Naive B cell (primary cell): ENCODE measurements around the gene JMJD1C. TPM values are rescaled to one million over a fixed set of nuclear protein-coding genes. Genes with fewer than 3 reads are reported as not detected.

Experiments used
- ATAC-seq, 2 donors: fragments of 150-1000 bp; cut with Tn5 transposase; 2 replicates each; pipeline ENCODE4 v1.10.0; 2021; ENCODE audit warnings: low read depth in 2 of 2, mild to moderate bottlenecking in 2 of 2, moderate library complexity in 2 of 2
- DNase-seq: peaks from one replicate; pipeline ENCODE4 v3.0.0; 2022
- H3K27ac Mint-ChIP-seq, 6 donors: one replicate each; pipeline ENCODE4 v1.8.0; 2020 to 2022; ENCODE audit warnings: mild to moderate bottlenecking in 6 of 6, mixed read lengths in 6 of 6, moderate library complexity in 5 of 6, inconsistent platforms in 2 of 6
- H3K27me3 Mint-ChIP-seq, 3 donors: one replicate each; pipeline ENCODE4 v1.8.0; 2021 to 2022; ENCODE audit warnings: mixed read lengths in 3 of 3, mild to moderate bottlenecking in 1 of 3
- H3K36me3 Mint-ChIP-seq, 2 donors: one replicate each; pipeline ENCODE4 v1.8.0; 2020 to 2022; ENCODE audit warnings: mixed read lengths in 2 of 2, inconsistent platforms in 1 of 2, mild to moderate bottlenecking in 1 of 2
- H3K4me1 Mint-ChIP-seq, 3 donors: one replicate each; pipeline ENCODE4 v1.8.0; 2020 to 2022; ENCODE audit warnings: mixed read lengths in 3 of 3, inconsistent platforms in 1 of 3, mild to moderate bottlenecking in 1 of 3, moderate library complexity in 1 of 3
- H3K4me3 Mint-ChIP-seq, 8 donors: one replicate each; pipeline ENCODE4 v1.8.0; 2020 to 2022; ENCODE audit warnings: mild to moderate bottlenecking in 8 of 8, mixed read lengths in 8 of 8, moderate library complexity in 8 of 8, inconsistent platforms in 2 of 8
- H3K9me3 Mint-ChIP-seq, 7 donors: one replicate each; pipeline ENCODE4 v1.8.0; 2020 to 2022; ENCODE audit warnings: mixed read lengths in 7 of 7, mild to moderate bottlenecking in 5 of 7, inconsistent platforms in 2 of 7, moderate library complexity in 1 of 7
- polyA plus RNA-seq, 6 donors: library from polyadenylated mRNA; unstranded; fragments of 300-500 nt; fragmentation: Illumina TruSeq; gene quantifications; one replicate each; pipeline ENCODE4 v1.2.3, GENCODE V29; 2021; ENCODE audit warnings: low read depth in 6 of 6

The JMJD1C gene
- polyA plus RNA-seq, 6 donors from 2014 or later: 51.7 to 154 (median 124) TPM

DNA sequence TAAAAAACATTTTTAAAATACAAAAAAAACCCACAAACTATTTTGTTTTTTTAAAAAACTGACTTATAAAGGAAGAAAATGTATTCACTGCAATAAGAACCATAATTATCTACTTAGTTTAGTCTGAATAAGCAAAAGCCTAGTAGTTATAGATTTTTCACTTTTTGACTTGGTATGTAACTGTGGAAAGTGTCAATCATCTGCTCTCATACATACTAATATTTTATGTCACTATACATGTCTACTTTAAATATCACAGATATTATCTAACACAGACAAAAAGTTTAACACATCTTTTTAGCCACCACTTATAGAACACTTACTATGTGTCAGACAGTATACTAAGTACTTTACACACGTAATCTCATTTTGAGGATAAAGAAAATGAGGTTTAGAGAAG lies 3.2 kb upstream of the JMJD1C start:
- Mint-ChIP-seq H3K4me3 (peak overlapping the region in 1 of 8 donors; percentile 14), H3K27ac (no peak overlapping the region), H3K27me3 (no peaks in the 10 kb centered on the region), H3K36me3 (no peaks in the 10 kb centered on the region), H3K9me3 (no peaks in the 10 kb centered on the region), H3K4me1 (peaks cover 12 to 34% (median 12%) of the 10 kb centered on the region in 3 donors)
- DNase-seq (no peak), ATAC-seq (no peak)

DNA sequence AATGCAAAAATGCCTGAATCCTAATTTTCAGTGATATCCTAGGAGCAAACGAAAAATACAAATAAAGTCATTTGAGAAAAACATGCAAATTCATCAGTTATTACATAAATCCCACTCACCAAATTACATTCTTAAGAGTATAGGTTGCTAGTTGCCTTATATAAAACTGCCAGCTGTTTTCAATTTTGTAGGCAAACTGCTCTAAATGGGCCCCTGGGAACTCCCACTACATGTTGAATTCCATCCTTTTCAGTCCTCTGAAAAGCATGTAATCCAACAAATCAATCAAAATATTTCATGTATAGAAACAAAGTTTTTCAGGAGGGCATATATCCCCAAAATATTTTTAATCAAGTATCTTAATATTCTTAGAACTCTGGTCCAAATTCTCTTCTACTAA lies 2.1 kb upstream of the JMJD1C start:
- no peak overlapping the region for H3K27ac Mint-ChIP-seq
- H3K4me3 Mint-ChIP-seq: peak overlapping the region in 1 of 8 donors; percentile 100
- DNase-seq (no peak), ATAC-seq (no peak)
- no peaks in the 10 kb centered on the region for H3K36me3 Mint-ChIP-seq
- peaks cover 11 to 34% (median 12%) of the 10 kb centered on the region in 3 donors for H3K4me1 Mint-ChIP-seq
- no peaks in the 10 kb centered on the region for H3K9me3 Mint-ChIP-seq
- no peaks in the 10 kb centered on the region for H3K27me3 Mint-ChIP-seq

DNA sequence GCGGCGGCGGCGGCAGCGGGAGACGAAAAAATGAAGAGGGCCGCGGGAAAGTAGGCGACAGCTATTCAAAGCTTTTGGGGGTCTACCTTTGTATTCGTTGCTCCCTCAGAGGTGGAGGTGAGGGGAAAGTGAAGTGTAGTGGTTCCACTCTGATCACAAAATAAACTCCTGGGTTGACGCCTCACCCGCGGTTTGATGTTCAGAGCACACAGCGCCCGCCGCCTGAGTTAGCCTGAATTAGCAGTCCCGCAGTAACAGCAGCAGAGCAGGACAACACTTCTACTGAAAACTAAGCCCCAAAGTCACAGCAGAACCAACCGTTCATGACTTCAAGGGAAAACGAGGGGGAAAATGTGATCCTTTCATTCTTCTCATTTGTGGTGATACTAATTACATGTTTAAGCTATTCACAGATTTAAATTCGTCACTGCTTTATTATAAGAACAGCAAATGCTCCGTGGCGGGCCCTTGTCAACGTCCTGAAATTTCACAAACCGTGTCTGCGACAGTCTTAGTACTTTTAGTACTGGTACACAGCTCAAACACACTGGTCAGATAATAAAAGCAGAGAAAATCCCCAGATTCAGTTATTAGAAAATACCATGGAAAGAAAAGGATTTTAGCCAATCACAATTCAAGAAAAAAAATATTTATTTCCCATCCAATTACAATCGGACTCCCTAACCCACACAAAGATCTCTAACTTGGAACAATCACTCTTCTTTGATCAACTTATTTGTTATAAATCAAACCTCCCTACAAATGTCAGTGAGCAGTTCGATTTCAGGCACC lies 563 bp upstream of the JMJD1C start:
- ATAC-seq: peak; percentile 51 to 58
- Mint-ChIP-seq H3K4me3 (peak overlapping the region; percentile 92 to 100 (median 98)), H3K36me3 (no peaks in the 10 kb centered on the region), H3K27ac (peak overlapping the region; percentile 49 to 94 (median 92)), H3K27me3 (no peaks in the 10 kb centered on the region), H3K9me3 (no peaks in the 10 kb centered on the region), H3K4me1 (peaks cover 11 to 34% (median 12%) of the 10 kb centered on the region in 3 donors)
- no peak for DNase-seq

DNA sequence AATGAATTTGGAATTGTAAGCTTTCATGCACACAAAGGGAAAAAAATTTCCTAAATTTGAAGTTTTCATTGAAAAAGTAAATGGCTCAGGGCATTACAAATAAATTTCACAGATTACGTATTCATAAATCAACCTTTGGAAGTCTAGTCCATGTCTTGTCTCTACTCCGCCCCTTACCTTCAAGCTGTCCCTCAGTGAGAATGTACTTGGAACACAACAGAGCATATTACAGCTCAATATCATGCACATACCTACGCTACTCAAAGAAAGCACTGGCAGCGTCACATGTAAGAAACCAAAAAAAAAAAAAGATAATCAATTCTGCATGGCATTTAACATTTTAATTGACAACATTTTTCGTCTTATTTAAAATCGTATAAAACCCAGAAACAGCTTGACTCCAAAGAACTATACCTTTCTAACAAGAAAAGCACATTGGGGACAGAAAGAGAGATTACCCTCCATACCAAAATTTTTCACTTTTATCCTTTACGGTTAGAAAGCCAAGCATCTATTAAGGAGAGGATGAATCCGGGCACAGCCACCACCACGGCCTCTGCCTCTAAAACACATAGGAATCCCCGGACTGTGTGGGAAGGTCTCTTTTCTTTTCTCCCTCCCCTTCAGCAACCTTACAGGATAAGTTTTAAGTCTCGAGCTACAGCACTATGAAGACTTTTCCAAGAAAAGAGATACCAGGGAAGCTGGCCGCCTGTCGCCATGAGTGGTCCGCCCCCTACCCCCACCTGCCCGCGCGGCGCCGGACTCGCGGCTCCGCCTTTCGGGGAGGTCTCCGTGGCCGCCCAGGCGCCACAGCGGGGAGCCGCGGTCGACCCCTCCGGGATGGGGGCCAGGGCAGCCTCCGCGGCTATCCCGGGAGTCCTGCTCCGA lies 1.1 kb downstream of the JMJD1C start:
- DNase-seq (no peak), ATAC-seq (peak; percentile 31 to 40)
- H3K9me3 Mint-ChIP-seq: no peaks in the 10 kb centered on the region
- H3K4me3 Mint-ChIP-seq: peak overlapping the region; percentile 92 to 100 (median 98)
- H3K4me1 Mint-ChIP-seq: peaks cover 11 to 22% (median 12%) of the 10 kb centered on the region in 3 donors
- peak overlapping the region in 5 of 6 donors; percentile 27 to 92 (median 90) for H3K27ac Mint-ChIP-seq
- no peaks in the 10 kb centered on the region for H3K36me3 Mint-ChIP-seq
- H3K27me3 Mint-ChIP-seq: no peaks in the 10 kb centered on the region

DNA sequence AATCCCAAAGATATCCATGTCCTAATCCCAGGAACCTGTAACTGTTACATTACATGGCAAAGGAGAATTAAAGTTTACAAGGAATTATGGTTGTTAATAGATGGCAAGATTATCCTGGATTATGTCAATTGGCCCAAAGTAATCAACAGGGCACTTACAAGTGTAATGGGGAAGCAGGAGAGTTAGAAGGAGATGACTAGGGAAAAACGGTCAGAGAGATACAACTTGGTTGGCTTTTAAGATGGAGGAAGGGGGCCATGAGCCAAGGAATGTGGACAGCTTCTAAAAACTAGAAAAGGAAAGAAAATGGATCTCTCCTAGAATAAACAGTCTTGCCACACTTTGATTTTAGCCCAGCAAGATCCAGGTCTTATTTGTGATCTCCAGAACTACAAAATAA lies 3.3 kb downstream of the JMJD1C start:
- ATAC-seq: no peak
- H3K9me3 Mint-ChIP-seq: no peaks in the 10 kb centered on the region
- no peaks in the 10 kb centered on the region for H3K36me3 Mint-ChIP-seq
- H3K4me3 Mint-ChIP-seq: peak overlapping the region in 2 of 8 donors; percentile 8 to 66
- no peak for DNase-seq
- H3K4me1 Mint-ChIP-seq: peaks cover 12 to 22% (median 12%) of the 10 kb centered on the region in 3 donors
- no peaks in the 10 kb centered on the region for H3K27me3 Mint-ChIP-seq
- H3K27ac Mint-ChIP-seq: no peak overlapping the region

DNA sequence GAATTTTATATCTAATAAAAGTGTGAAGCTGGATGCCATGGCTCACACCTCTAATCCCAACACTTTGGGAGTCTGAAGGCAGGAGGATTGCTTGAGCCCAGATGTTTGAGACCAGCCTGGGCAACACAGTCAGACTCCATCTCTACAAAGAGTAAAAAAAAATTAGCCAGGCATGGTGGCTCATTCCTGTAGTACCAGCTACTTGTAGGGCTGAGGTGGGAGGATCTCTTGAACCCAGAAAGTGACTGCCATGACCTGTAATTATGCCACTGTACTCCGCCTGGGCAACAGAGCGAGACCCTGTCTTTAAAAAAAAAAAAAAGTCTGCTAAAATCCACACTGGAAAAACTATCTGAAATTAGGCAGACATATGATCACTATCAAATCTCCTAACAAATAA lies 7.6 kb downstream of the JMJD1C start:
- no peak overlapping the region for H3K4me3 Mint-ChIP-seq
- no peaks in the 10 kb centered on the region for H3K27me3 Mint-ChIP-seq
- no peaks in the 10 kb centered on the region for H3K36me3 Mint-ChIP-seq
- H3K27ac Mint-ChIP-seq: no peak overlapping the region
- no peaks in the 10 kb centered on the region for H3K9me3 Mint-ChIP-seq
- H3K4me1 Mint-ChIP-seq: peaks cover 0 to 5% (median 4%) of the 10 kb centered on the region in 3 donors
- DNase-seq (no peak), ATAC-seq (no peak)

DNA sequence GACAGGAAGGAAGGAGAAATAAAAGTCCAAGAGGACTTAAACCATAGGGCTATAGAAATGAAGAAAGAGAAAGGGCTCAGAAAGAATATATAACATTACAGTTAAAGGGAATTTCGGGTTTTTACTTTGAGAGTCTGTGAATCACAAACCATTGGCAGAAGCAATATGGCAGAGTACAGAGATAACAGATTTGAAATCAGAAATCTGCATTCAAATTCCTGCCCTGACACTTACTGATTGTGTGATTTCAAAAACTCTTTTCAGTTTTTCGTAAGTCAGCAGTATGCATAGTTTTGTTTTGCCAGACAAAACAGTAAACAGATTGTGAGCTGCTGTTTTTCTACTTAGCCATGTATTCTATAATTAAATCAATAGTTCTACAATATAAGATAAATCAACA lies 8.2 kb downstream of the JMJD1C start:
- Mint-ChIP-seq H3K27me3 (no peaks in the 10 kb centered on the region), H3K27ac (peak overlapping the region in 2 of 6 donors; percentile 0 to 85)

DNA sequence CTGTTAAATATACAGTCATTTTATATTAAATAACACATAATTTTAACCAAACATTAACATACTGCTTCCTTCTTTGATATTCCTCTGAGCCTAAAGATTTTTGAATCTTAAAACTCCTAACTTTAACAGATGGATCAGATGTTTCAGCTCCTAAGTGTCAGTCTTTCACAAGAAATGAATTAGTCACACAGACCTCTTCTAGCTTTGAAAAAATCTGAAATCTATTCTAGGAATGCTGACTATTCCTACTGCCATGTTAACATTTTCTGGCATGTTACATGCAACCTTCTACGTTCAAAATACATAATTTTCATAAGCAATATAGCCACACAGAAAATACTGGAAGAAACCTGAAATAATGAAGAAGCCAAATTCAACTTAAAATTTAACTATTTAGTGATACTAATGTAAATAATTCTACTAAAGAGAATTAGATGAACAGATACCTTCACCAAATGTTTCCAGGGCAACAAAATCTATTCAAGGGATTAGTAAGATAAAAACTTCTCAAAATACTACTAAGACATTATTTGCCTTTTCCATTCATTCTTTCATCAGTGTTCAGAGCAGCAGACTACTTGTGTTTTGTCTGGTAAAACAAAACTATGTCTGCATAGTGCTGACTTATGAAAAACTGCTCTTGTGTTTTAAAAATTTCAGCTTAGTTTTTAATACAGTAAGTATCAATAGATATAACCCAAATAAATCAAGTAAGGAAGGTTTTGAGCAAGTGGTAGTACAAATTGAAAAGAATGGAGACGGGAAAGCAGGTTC lies 9.2 kb downstream of the JMJD1C start:
- Mint-ChIP-seq H3K27ac (no peak overlapping the region), H3K36me3 (peaks cover 0 to 8% of the 10 kb centered on the region in 2 donors)

More for the DNA sequence above, 8.2 kb downstream of the JMJD1C start:
- H3K4me1 Mint-ChIP-seq: peaks cover 0 to 5% (median 4%) of the 10 kb centered on the region in 3 donors
- H3K36me3 Mint-ChIP-seq: no peaks in the 10 kb centered on the region
- H3K9me3 Mint-ChIP-seq: peaks cover 0 to 3% (median 0%) of the 10 kb centered on the region in 7 donors
- H3K4me3 Mint-ChIP-seq: no peak overlapping the region
- ATAC-seq (no peak), DNase-seq (no peak)

DNA sequence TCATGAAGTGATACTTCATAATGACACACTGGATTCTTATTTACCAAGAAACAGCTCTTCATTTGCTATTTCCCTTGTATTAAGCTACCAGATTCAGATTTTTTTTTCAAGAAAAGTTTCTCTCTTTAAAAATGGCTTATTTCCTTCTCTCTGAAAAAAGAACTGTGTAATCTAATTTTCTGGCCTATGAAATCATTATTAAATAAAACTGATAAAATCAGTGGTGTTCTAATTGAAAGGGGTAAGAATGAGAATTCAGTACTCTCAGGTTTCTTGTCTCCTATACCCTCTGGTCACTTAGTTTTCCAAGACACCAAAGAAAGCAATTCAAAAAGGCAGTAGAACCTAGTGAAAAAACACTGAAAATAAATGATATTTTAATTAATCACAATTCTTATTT lies 10.3 kb downstream of the JMJD1C start:
- Mint-ChIP-seq H3K4me1 (peaks cover 10 to 16% (median 12%) of the 10 kb centered on the region in 3 donors), H3K27ac (no peak overlapping the region), H3K9me3 (peaks cover 0 to 7% (median 0%) of the 10 kb centered on the region in 7 donors), H3K27me3 (no peaks in the 10 kb centered on the region), H3K4me3 (no peak overlapping the region), H3K36me3 (peaks cover 0 to 8% of the 10 kb centered on the region in 2 donors)
- ATAC-seq (no peak), DNase-seq (no peak)

More for the DNA sequence above, 9.2 kb downstream of the JMJD1C start:
- ATAC-seq: no peak
- no peak for DNase-seq
- Mint-ChIP-seq H3K9me3 (peaks cover 0 to 7% (median 0%) of the 10 kb centered on the region in 7 donors), H3K4me3 (no peak overlapping the region), H3K27me3 (no peaks in the 10 kb centered on the region), H3K4me1 (peaks cover 0 to 10% (median 5%) of the 10 kb centered on the region in 3 donors)

DNA sequence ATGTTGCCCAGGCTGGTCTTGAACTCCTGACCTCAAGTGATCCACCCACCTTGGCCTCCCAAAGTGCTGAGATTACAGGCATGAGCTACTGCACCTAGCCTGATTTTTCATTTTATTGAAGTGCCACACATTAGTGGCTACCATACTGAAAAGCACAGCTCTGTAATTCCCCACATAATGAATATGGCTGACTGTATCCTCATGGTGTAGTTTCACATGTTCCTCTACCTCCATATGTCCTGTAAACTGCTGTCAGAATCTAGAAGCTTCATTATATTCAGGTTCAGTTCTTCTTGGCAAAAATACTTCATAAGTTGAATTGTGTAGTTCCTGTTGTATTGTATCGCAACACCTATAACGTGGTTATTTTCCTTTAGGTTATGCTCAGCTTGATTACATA lies 11.1 kb downstream of the JMJD1C start:
- DNase-seq (no peak), ATAC-seq (no peak)
- H3K4me3 Mint-ChIP-seq: no peak overlapping the region
- no peak overlapping the region for H3K27ac Mint-ChIP-seq
- H3K36me3 Mint-ChIP-seq: peaks cover 0 to 8% of the 10 kb centered on the region in 2 donors
- peaks cover 0 to 7% (median 1%) of the 10 kb centered on the region in 7 donors for H3K9me3 Mint-ChIP-seq
- no peaks in the 10 kb centered on the region for H3K27me3 Mint-ChIP-seq
- peaks cover 18 to 24% (median 19%) of the 10 kb centered on the region in 3 donors for H3K4me1 Mint-ChIP-seq

DNA sequence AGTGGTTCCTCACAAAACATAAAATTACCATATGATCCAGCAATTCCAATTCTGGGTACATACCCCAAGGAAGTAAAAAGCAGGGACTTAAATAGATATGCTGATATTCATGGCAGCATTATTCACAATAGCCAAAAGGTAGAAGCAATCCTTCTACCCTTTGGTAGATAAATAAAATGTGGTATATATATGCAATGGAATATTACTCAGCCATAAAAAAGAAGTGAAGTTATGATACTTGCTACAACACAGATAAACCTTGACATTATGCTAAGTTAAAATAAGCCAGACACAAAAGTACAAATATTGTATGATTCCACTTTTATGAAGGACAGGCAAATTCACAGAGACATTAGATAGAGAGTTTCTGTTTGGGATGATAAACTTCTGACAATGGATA lies 13.3 kb downstream of the JMJD1C start:
- Mint-ChIP-seq H3K4me3 (no peak overlapping the region), H3K27me3 (no peaks in the 10 kb centered on the region), H3K36me3 (peaks cover 0 to 8% of the 10 kb centered on the region in 2 donors), H3K27ac (no peak overlapping the region), H3K9me3 (peaks cover 0 to 8% (median 1%) of the 10 kb centered on the region in 7 donors), H3K4me1 (peaks cover 18 to 24% (median 21%) of the 10 kb centered on the region in 3 donors)
- DNase-seq (no peak), ATAC-seq (no peak)

DNA sequence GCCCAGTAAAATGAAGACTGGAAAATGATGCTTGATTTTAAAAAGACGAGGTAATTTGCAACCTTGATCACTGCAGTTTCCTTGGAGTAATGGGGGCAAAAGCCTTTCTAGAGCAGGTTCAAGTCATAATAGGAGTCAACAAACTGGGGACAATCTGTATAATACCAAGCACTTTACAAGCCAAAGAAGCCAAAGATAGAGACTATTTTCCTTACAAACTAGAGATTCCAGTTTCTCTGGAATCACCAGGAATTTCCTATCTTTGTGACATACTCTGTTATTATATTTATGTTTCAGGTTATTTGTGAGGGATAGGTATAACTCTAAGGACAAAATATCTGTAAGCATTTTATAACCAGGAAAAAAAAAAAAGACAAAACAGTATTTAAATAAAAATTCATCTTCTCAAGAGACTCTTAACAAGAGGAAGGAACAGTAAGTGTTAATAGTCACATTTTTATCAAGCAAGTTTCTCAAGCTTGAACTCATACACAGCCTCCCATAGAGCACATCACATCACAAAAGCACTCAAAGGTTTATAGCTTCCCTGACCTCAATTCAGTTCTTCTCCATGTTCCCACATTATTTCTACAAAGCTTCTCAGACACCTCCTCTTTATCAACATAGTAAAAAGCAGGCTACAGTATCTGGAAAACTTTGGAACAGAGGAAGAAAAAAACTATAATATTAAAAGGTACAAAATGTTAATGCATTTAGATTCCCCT lies 18.9 kb downstream of the JMJD1C start:
- Mint-ChIP-seq H3K9me3 (peaks cover 0 to 4% (median 0%) of the 10 kb centered on the region in 7 donors), H3K27ac (peak overlapping the region in 1 of 6 donors; percentile 53), H3K36me3 (peaks cover 0 to under 1% of the 10 kb centered on the region in 2 donors), H3K27me3 (no peaks in the 10 kb centered on the region), H3K4me3 (no peak overlapping the region), H3K4me1 (peaks cover 16 to 26% (median 22%) of the 10 kb centered on the region in 3 donors)
- no peak for ATAC-seq
- no peak for DNase-seq
